AG09309 (cell line): ENCODE measurements around the gene SGIP1.

Experiments
- DNase-seq: peaks from one replicate; pipeline ENCODE4 v3.0.0-alpha.2; 2010; ENCODE audit warnings: low read depth
- H3K4me3 ChIP-seq: 2 replicates; pipeline ENCODE4 v1.5.1; 2011; ENCODE audit warnings: mild to moderate bottlenecking, low read depth, low read length, moderate library complexity; ENCODE audit not compliant: control insufficient read depth
- CTCF ChIP-seq: IDR thresholded peaks from 2 replicates; pipeline ENCODE4 v1.5.1; 2011; ENCODE audit warnings: mild to moderate bottlenecking, low read depth, low read length, inconsistent platforms; ENCODE audit not compliant: insufficient read depth, control insufficient read depth; ENCODE audit errors: missing control alignments

Gene SGIP1

GRCh38 chr1:66550243-66550642 is 16.3 kb downstream of the SGIP1 start:
- no peak overlapping the region for H3K4me3 ChIP-seq
- DNase-seq, result no peak
- TF ChIP-seq CTCF, result no peak

GRCh38 chr1:66552287-66552686 is 18.3 kb downstream of the SGIP1 start:
- TF ChIP-seq CTCF, result no peak
- H3K4me3 ChIP-seq, result no peak overlapping the region
- DNase-seq, result no peak

- no peak overlapping the region for H3K4me3 ChIP-seq
- no peak for DNase-seq
- no peak for TF ChIP-seq CTCF
These were observed 18.9 kb downstream of the SGIP1 start for GRCh38 chr1:66552829-66553228.

GRCh38 chr1:66553846-66554245 is 19.9 kb downstream of the SGIP1 start:
- DNase-seq, result no peak
- H3K4me3 ChIP-seq, result no peak overlapping the region
- no peak for TF ChIP-seq CTCF

GRCh38 chr1:66556161-66556611 is 22.2 kb downstream of the SGIP1 start:
- no peak for TF ChIP-seq CTCF
- H3K4me3 ChIP-seq, result no peak overlapping the region
- no peak for DNase-seq

- TF ChIP-seq CTCF, result no peak
- H3K4me3 ChIP-seq, result no peak overlapping the region
- DNase-seq, result no peak
These were observed 23.2 kb downstream of the SGIP1 start for GRCh38 chr1:66557157-66557556.

- no peak for DNase-seq
- H3K4me3 ChIP-seq, result no peak overlapping the region
- TF ChIP-seq CTCF, result no peak
These were observed 25.6 kb downstream of the SGIP1 start for GRCh38 chr1:66559517-66559916.
